ENCODE data around the gene CLCNKA. TPM values are rescaled to one million over a fixed set of nuclear protein-coding genes. Genes with fewer than 3 reads are reported as not detected.

Gene CLCNKA
- total and polyA plus RNA-seq, 2 of the 8 experiments (the other 6 are each of a cell fraction or from before 2014, with no cell fraction given), result 0.95 to 2.0 TPM

GRCh38 chr1:16013908-16014258 lies 8.0 kb upstream of the CLCNKA start:
- Histone ChIP-seq H3K9me3 (ENCODE audit: insufficient read depth in 2 of 2, low read depth in 1 of 2, low read length in 1 of 2) (no peaks in the 10 kb centered on the region), H2BK20ac (ENCODE audit: low read length) (no peak overlapping the region), H2BK12ac (ENCODE audit: low read depth, low read length) (peak overlapping the region; percentile 64), H3K23ac (ENCODE audit: insufficient read length) (no peak overlapping the region), H2AK5ac (ENCODE audit: low read depth, low read length) (0 out of 2 replicates have a peak overlapping the region, but pooled peaks have one; percentile 29), H3K4me3 (ENCODE audit: extremely low read depth in 1 of 4, insufficient read depth in 2 of 4, low read depth in 3 of 4, low read length in 4 of 4) (peak overlapping the region in 1 of 4 experiments; percentile 64; a peak in 3 of 8 replicates), H3K27me3 (replicated peaks in 1 of 4; ENCODE audit: control insufficient read depth in 3 of 4, extremely low read depth in 1 of 4, insufficient read depth in 3 of 4, low read length in 3 of 4) (no peaks in the 10 kb centered on the region; a peak in 1 of 7 replicates), H2BK120ac (replicated peaks; ENCODE audit: low read depth, low read length) (no peak overlapping the region), H2AFZ (ENCODE audit: low read length) (no peak overlapping the region), H3K9ac (replicated peaks in 1 of 4; ENCODE audit: extremely low read depth in 1 of 4, low read depth in 3 of 4, low read length in 3 of 4) (no peak overlapping the region), H4K5ac (ENCODE audit: insufficient read length, low read depth, low read length) (no peak overlapping the region), H3K79me2 (ENCODE audit: control insufficient read depth in 1 of 2, insufficient read depth in 2 of 2, low read length in 2 of 2) (no peaks in the 10 kb centered on the region), H3K18ac (ENCODE audit: extremely low read depth, low read length) (no peak overlapping the region; the same call in 1 of the 2 replicates), H3K4ac (replicated peaks; ENCODE audit: insufficient read length, low read depth, low read length) (no peak overlapping the region), H4K20me1 (replicated peaks in 1 of 2; ENCODE audit: control insufficient read depth in 1 of 2, insufficient read depth in 2 of 2, low read length in 2 of 2) (no peaks in the 10 kb centered on the region), H3K56ac (replicated peaks; ENCODE audit: insufficient read length, low read depth, low read length) (no peak overlapping the region), H4K8ac (ENCODE audit: extremely low read depth, insufficient read depth, low read length) (no peak overlapping the region), H3K27ac (ENCODE audit: low read depth, low read length) (no peak overlapping the region; the same call in 1 of the 2 replicates), H3K14ac (ENCODE audit: insufficient read length) (no peak overlapping the region), H3K4me1 (replicated peaks in 1 of 4; ENCODE audit: control insufficient read depth in 3 of 4, insufficient read depth in 4 of 4, low read length in 3 of 4) (peaks cover 5 to 37% (median 24%) of the 10 kb centered on the region in 4 experiments), H3K79me1 (ENCODE audit: low read depth, low read length) (no peaks in the 10 kb centered on the region), H2BK15ac (ENCODE audit: low read length) (peak overlapping the region; percentile 65; the same call in 1 of the 2 replicates), H3K4me2 (ENCODE audit: insufficient read depth in 1 of 2, low read depth in 2 of 2, low read length in 2 of 2) (peak overlapping the region; percentile 45 to 66), H3K36me3 (ENCODE audit: control insufficient read depth in 2 of 4, insufficient read depth in 4 of 4, low read length in 3 of 4) (no peaks in the 10 kb centered on the region), H4K91ac (replicated peaks; ENCODE audit: insufficient read length, low read length) (no peak overlapping the region), H2BK5ac (ENCODE audit: low read depth, low read length) (0 out of 2 replicates have a peak overlapping the region, but pooled peaks have one; percentile 10), H3K23me2 (ENCODE audit: low read depth, low read length) (no peaks in the 10 kb centered on the region; the same call in 1 of the 2 replicates)
- no peak for TF ChIP-seq TAF7 (optimal IDR thresholded peaks at IDR 0.05; ENCODE audit: borderline replicate concordance, low read depth, low read length)
- no peak for TF ChIP-seq SRF (IDR thresholded peaks at IDR 0.05; ENCODE audit: low read depth, low read length)
- no peak for TF ChIP-seq EGR1 (IDR thresholded peaks at IDR 0.05; ENCODE audit: borderline replicate concordance, low read depth, low read length)
- TF ChIP-seq TCF12 (IDR thresholded peaks at IDR 0.05; ENCODE audit: low read depth, low read length), result no peak
- no peak for TF ChIP-seq RFX5 (IDR thresholded peaks at IDR 0.05; ENCODE audit: borderline replicate concordance, low read depth, low read length)
- TF ChIP-seq SIX5 (IDR thresholded peaks at IDR 0.05; ENCODE audit: low read depth, low read length), result no peak
- TF ChIP-seq JUN (IDR thresholded peaks at IDR 0.05; ENCODE audit: low read depth, low read length), result no peak
- TF ChIP-seq TAF1 (IDR thresholded peaks at IDR 0.05; ENCODE audit: low read depth, low read length), result no peak
- no peak for TF ChIP-seq RBBP5 (IDR thresholded peaks at IDR 0.05; ENCODE audit: borderline replicate concordance, low read depth, low read length)
- no peak for TF ChIP-seq GTF2F1 (IDR thresholded peaks at IDR 0.05; ENCODE audit: borderline replicate concordance, low read depth, low read length)
- TF ChIP-seq SP1 (IDR thresholded peaks at IDR 0.05; ENCODE audit: low read depth, low read length), result no peak
- no peak for TF ChIP-seq BACH1 (IDR thresholded peaks at IDR 0.05; ENCODE audit: low read length)
- no peak for TF ChIP-seq FOSL1 (IDR thresholded peaks at IDR 0.05; ENCODE audit: insufficient read depth, low read depth, low read length)
- no peak for TF ChIP-seq PHF8 (conservative IDR thresholded peaks at IDR 0.05; ENCODE audit: low read depth, low read length)
- POLR2A ChIA-PET (ENCODE audit: partially characterized antibody), result interaction anchor here (0.7 to 2.7 kb wide), 9 partner anchors 10 to 87 kb away, joined by 3 to 13 read pairs (median 3); partner anchors contain the start of genes SRARP and ZBTB17
- DNase-seq (ENCODE audit: low read depth in 1 of 2, low spot score in 2 of 2), result no peak
- WGBS, 2 experiments (ENCODE audit: extremely low coverage in 1 of 2, insufficient coverage in 1 of 2, insufficient read length in 1 of 2, insufficient replicate concordance in 2 of 2, low coverage in 1 of 2, low lambda C conversion rate in 2 of 2, missing lambda C conversion rate in 1 of 2), result 71% methylated on average over 3 of the region's 4 CpGs; no CpG with 5 or more reads in 1 of the 2 experiments
- no peak for FAIRE-seq
- CTCF ChIA-PET (ENCODE audit: partially characterized antibody), result interaction anchor here (0.9 to 8.9 kb wide), 9 partner anchors 7 to 60 kb away, joined by 3 to 74 read pairs (median 7); partner anchors contain the start of genes CLCNKA, FAM131C and HSPB7
